SK-N-SH (cell line): ENCODE results near the gene ZNF473. TPM values are rescaled to one million over a fixed set of nuclear protein-coding genes. Genes with fewer than 3 reads are reported as not detected.

Experiments
- CTCF ChIA-PET: fragments of 300-600, 350-600 bp; formaldehyde crosslinking; extraction: SDS; loops from one replicate; lab custom pipeline; 2021; lab: Yijun Ruan, JAX
- POLR2A ChIA-PET: fragments of 350-600 bp; sonication (Branson Sonifier 250); formaldehyde crosslinking; extraction: SDS; loops from one replicate; lab custom pipeline; 2020; ENCODE audit warnings: antibody characterized with exemption, inconsistent platforms; lab: Yijun Ruan, JAX
- DNase-seq: peaks from one replicate; pipeline ENCODE4 v3.0.0; 2012
- H2AFZ ChIP-seq: fragments of 200-600 bp; sonication (generic); 2 replicates; pipeline ENCODE4 v1.8.1; 2016; ENCODE audit warnings: antibody characterized with exemption, mild to moderate bottlenecking, low read depth
- H3F3A ChIP-seq: fragments of 200-600 bp; sonication (generic); replicated peaks from 2 replicates; pipeline ENCODE3; 2016; ENCODE audit warnings: antibody characterized with exemption, mild to moderate bottlenecking; ENCODE audit not compliant: insufficient read depth
- H3K27ac ChIP-seq, 2 experiments: fragments of 200-500 bp in 1 of 2; fragments of 200-600 bp in 1 of 2; sonication (Bioruptor generic) in 1 of 2; sonication (generic), shearing (Covaris generic) in 1 of 2; 2 replicates each; pipeline versions ENCODE4 v1.5.1 to v1.6.1; 2014 to 2016; ENCODE audit warnings: low read depth in 2 of 2, inconsistent platforms in 1 of 2, low read length in 1 of 2, mild to moderate bottlenecking in 1 of 2, mixed read lengths in 1 of 2
- H3K27me3 ChIP-seq: fragments of 200-600 bp; sonication (generic), shearing (Covaris generic); 2 replicates; pipeline ENCODE4 v1.6.1; 2016; ENCODE audit warnings: mixed run types; ENCODE audit not compliant: insufficient read depth
- H3K36me3 ChIP-seq, 2 experiments: fragments of 200-500 bp in 1 of 2; fragments of 200-600 bp in 1 of 2; sonication (Bioruptor generic) in 1 of 2; sonication (generic) in 1 of 2; replicated peaks in 1 of 2; 2 replicates each; pipeline versions ENCODE3 to v1.5.1; 2014 to 2016; ENCODE audit warnings: low read length in 1 of 2, mild to moderate bottlenecking in 1 of 2; ENCODE audit not compliant: insufficient read depth in 2 of 2, control insufficient read depth in 1 of 2
- H3K4me1 ChIP-seq, 2 experiments: fragments of 200-500 bp in 1 of 2; fragments of 200-600 bp in 1 of 2; sonication (Bioruptor generic) in 1 of 2; sonication (generic), shearing (Covaris generic) in 1 of 2; 2 replicates each; pipeline versions ENCODE4 v1.5.1 to v1.6.1; 2014 to 2016; ENCODE audit warnings: low read depth in 1 of 2, low read length in 1 of 2, mixed run types in 1 of 2; ENCODE audit not compliant: insufficient read depth in 2 of 2, control insufficient read depth in 1 of 2
- H3K4me2 ChIP-seq: fragments of 200-600 bp; sonication (generic), shearing (Covaris generic); 2 replicates; pipeline ENCODE4 v1.6.1; 2017; ENCODE audit warnings: mixed run types
- H3K4me3 ChIP-seq, 2 experiments: fragments of 200-500 bp in 1 of 2; fragments of 200-600 bp in 1 of 2; sonication (Bioruptor generic) in 1 of 2; sonication (generic), shearing (Covaris generic) in 1 of 2; 2 replicates each; pipeline versions ENCODE4 v1.5.1 to v1.8.1; 2014 to 2016; ENCODE audit warnings: low read depth in 2 of 2, inconsistent platforms in 1 of 2, low read length in 1 of 2, mild to moderate bottlenecking in 1 of 2, mixed read lengths in 1 of 2, moderate library complexity in 1 of 2
- H3K79me2 ChIP-seq: fragments of 200-600 bp; sonication (generic); 2 replicates; pipeline ENCODE4 v1.8.1; 2017; ENCODE audit warnings: mild to moderate bottlenecking; ENCODE audit not compliant: insufficient read depth
- H3K9ac ChIP-seq: fragments of 200-600 bp; sonication (generic); 2 replicates; pipeline ENCODE4 v1.6.1; 2017; ENCODE audit warnings: mixed run types
- H3K9me2 ChIP-seq: fragments of 200-600 bp; sonication (generic); 2 replicates; pipeline ENCODE4 v1.6.1; 2017; ENCODE audit warnings: mixed run types
- H3K9me3 ChIP-seq: fragments of 200-600 bp; sonication (generic); 2 replicates; pipeline ENCODE4 v1.6.1; 2017; ENCODE audit warnings: mixed run types, mild to moderate bottlenecking, moderate library complexity
- H4K20me1 ChIP-seq: fragments of 200-600 bp; sonication (generic); 2 replicates; pipeline ENCODE4 v1.6.1; 2017; ENCODE audit warnings: mild to moderate bottlenecking, mixed run types; ENCODE audit not compliant: insufficient read depth
- EP300 ChIP-seq, 2 experiments: IDR thresholded peaks; 2 replicates each; pipeline versions ENCODE4 v1.4.0 to v1.6.1; 2012; ENCODE audit warnings: borderline replicate concordance in 1 of 2, low read depth in 1 of 2, low read length in 1 of 2
- FOSL2 ChIP-seq: IDR thresholded peaks from 2 replicates; pipeline ENCODE4 v1.4.0; 2012; ENCODE audit warnings: low read depth, mild to moderate bottlenecking, moderate library complexity, borderline replicate concordance
- JUND ChIP-seq: IDR thresholded peaks from 2 replicates; pipeline ENCODE4 v1.4.0; 2012
- RAD21 ChIP-seq: IDR thresholded peaks from 2 replicates; pipeline ENCODE4 v1.6.1; 2012; ENCODE audit warnings: mild to moderate bottlenecking, low read length
- TCF12 ChIP-seq: IDR thresholded peaks from 2 replicates; pipeline ENCODE4 v1.4.0; 2012
- WGBS: methylation state at CpG from one replicate; pipeline ENCODE4 v1.1.6; 2017; ENCODE audit warnings: low lambda C conversion rate; 5-methylcytosine and 5-hydroxymethylcytosine counted together
- polyA plus RNA-seq, 3 experiments: library from polyadenylated mRNA; depleted of rRNA; stranded (reverse); fragments of >200 nt; gene quantifications; 2 replicates each; pipeline ENCODE4 v1.2.3, GENCODE V29; 2012
- TF ChIP-seq, protein P1 (sequence below): IDR thresholded peaks from 2 replicates; pipeline ENCODE4 v1.6.1; 2012; ENCODE audit warnings: mild to moderate bottlenecking, low read depth, low read length, moderate library complexity
- TF ChIP-seq, protein P2 (sequence below): IDR thresholded peaks from 2 replicates; pipeline ENCODE4; 2012
- TF ChIP-seq, protein P3 (sequence below): fragments of 150-350 bp; IDR thresholded peaks from 2 replicates; pipeline ENCODE4 v1.6.1; 2016; ENCODE audit warnings: mild to moderate bottlenecking, low read depth, low read length
- TF ChIP-seq, protein P4 (sequence below): IDR thresholded peaks from 2 replicates; pipeline ENCODE4 v1.4.0; 2012; ENCODE audit warnings: low read depth
- TF ChIP-seq, protein P5 (sequence below): IDR thresholded peaks from 2 replicates; pipeline ENCODE4 v1.4.0; 2012; ENCODE audit warnings: low read depth, borderline replicate concordance

The ZNF473 gene
- polyA plus RNA-seq, 1 of the 3 experiments (the other 2 are of a cell fraction): 5.4 TPM

DNA sequence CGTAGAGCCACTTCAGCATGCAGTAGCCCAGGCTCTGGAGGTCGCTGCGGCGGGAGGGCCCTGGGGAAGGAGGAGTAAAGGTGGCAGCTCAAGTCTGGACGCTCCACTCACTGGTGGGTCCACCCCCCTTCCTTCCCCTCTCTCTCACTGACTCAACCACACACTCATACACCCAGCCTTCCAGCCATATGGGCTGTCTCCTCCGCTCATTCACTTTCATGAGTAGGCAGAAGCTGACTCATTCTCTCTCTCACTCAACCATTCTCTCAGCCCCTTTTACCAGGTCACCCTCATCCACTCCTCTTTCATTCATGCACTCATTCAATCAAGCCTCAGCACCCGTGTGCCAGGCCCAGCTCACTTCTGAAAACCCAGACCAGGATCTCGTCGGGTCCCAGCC is 37.4 kb upstream of the ZNF473 start:
- H4K20me1 ChIP-seq: peaks cover 36% of the 10 kb centered on the region
- H3K4me1 ChIP-seq: no peaks in the 10 kb centered on the region
- H3K9me2 ChIP-seq: no peaks in the 10 kb centered on the region
- ChIA-PET POLR2A (no interaction called here), CTCF (interaction anchor here (1.6 kb wide), 1 partner anchor 50 kb away, joined by 10 read pairs; no protein-coding TSS in a partner anchor)
- H3K27me3 ChIP-seq: no peaks in the 10 kb centered on the region
- no peaks in the 10 kb centered on the region for H3F3A ChIP-seq
- H3K27ac ChIP-seq: no peak overlapping the region
- H3K9me3 ChIP-seq: no peaks in the 10 kb centered on the region
- WGBS: 73% methylated on average over 9 of the region's 9 CpGs
- no peak overlapping the region for H3K9ac ChIP-seq
- no peak overlapping the region for H2AFZ ChIP-seq
- no peak overlapping the region for H3K4me3 ChIP-seq
- no peak overlapping the region for H3K4me2 ChIP-seq
- DNase-seq: no peak
- H3K36me3 ChIP-seq: peaks cover 14 to 19% of the 10 kb centered on the region in 2 experiments
- no peak for TF ChIP-seq EP300 (IDR thresholded peaks at IDR 0.05; ENCODE audit: borderline replicate concordance in 1 of 2, low read depth in 1 of 2, low read length in 1 of 2)
- peak; percentile 74 for TF ChIP-seq JUND
- TF ChIP-seq, protein P1, sequence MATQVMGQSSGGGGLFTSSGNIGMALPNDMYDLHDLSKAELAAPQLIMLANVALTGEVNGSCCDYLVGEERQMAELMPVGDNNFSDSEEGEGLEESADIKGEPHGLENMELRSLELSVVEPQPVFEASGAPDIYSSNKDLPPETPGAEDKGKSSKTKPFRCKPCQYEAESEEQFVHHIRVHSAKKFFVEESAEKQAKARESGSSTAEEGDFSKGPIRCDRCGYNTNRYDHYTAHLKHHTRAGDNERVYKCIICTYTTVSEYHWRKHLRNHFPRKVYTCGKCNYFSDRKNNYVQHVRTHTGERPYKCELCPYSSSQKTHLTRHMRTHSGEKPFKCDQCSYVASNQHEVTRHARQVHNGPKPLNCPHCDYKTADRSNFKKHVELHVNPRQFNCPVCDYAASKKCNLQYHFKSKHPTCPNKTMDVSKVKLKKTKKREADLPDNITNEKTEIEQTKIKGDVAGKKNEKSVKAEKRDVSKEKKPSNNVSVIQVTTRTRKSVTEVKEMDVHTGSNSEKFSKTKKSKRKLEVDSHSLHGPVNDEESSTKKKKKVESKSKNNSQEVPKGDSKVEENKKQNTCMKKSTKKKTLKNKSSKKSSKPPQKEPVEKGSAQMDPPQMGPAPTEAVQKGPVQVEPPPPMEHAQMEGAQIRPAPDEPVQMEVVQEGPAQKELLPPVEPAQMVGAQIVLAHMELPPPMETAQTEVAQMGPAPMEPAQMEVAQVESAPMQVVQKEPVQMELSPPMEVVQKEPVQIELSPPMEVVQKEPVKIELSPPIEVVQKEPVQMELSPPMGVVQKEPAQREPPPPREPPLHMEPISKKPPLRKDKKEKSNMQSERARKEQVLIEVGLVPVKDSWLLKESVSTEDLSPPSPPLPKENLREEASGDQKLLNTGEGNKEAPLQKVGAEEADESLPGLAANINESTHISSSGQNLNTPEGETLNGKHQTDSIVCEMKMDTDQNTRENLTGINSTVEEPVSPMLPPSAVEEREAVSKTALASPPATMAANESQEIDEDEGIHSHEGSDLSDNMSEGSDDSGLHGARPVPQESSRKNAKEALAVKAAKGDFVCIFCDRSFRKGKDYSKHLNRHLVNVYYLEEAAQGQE: peak; percentile 79
- TF ChIP-seq, protein P2, sequence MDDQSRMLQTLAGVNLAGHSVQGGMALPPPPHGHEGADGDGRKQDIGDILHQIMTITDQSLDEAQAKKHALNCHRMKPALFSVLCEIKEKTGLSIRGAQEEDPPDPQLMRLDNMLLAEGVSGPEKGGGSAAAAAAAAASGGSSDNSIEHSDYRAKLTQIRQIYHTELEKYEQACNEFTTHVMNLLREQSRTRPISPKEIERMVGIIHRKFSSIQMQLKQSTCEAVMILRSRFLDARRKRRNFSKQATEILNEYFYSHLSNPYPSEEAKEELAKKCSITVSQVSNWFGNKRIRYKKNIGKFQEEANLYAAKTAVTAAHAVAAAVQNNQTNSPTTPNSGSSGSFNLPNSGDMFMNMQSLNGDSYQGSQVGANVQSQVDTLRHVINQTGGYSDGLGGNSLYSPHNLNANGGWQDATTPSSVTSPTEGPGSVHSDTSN: 0 out of 2 replicates have a peak, but pooled peaks have one; percentile 20
- peak; percentile 83 for TF ChIP-seq FOSL2
- TF ChIP-seq, protein P3, sequence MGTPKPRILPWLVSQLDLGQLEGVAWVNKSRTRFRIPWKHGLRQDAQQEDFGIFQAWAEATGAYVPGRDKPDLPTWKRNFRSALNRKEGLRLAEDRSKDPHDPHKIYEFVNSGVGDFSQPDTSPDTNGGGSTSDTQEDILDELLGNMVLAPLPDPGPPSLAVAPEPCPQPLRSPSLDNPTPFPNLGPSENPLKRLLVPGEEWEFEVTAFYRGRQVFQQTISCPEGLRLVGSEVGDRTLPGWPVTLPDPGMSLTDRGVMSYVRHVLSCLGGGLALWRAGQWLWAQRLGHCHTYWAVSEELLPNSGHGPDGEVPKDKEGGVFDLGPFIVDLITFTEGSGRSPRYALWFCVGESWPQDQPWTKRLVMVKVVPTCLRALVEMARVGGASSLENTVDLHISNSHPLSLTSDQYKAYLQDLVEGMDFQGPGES: no peak
- peak; percentile 64 for TF ChIP-seq TCF12
- TF ChIP-seq, protein P4, sequence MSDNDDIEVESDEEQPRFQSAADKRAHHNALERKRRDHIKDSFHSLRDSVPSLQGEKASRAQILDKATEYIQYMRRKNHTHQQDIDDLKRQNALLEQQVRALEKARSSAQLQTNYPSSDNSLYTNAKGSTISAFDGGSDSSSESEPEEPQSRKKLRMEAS: 0 out of 2 replicates have a peak, but pooled peaks have one; percentile 22
- no peaks in the 10 kb centered on the region for H3K79me2 ChIP-seq

DNA sequence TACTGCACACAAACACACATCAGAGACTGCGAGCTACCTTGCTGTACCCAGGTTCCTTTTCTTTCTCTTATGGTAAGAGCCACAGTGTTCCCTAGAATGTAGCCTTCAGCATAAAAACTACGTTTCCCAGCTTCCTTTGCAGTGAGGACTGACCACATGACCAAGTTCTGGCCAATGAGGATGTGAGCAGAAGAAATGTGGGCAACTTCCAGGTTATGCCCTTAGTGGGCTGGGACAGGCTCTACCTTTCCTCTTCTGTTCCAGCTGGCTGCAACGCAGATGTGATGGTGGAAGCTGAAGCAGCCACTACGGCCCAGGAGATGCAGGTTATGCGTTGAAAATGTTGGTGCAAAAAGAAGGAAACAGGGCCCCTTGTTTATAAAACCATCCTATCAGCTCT is 28.1 kb upstream of the ZNF473 start:
- Histone ChIP-seq H3F3A (no peaks in the 10 kb centered on the region), H3K9ac (no peak overlapping the region), H3K9me3 (no peaks in the 10 kb centered on the region), H3K4me1 (no peaks in the 10 kb centered on the region), H2AFZ (no peak overlapping the region), H3K4me3 (no peak overlapping the region), H3K27me3 (no peaks in the 10 kb centered on the region), H3K36me3 (peaks cover 6 to 38% of the 10 kb centered on the region in 2 experiments), H3K4me2 (no peak overlapping the region), H3K9me2 (no peaks in the 10 kb centered on the region)
- WGBS: 55% methylated on average over 5 of the region's 5 CpGs
- POLR2A ChIA-PET: interaction anchor here (0.5 kb wide), 2 partner anchors 31 to 60 kb away, joined by 3 read pairs; no protein-coding TSS in a partner anchor
- TF ChIP-seq, protein P5, sequence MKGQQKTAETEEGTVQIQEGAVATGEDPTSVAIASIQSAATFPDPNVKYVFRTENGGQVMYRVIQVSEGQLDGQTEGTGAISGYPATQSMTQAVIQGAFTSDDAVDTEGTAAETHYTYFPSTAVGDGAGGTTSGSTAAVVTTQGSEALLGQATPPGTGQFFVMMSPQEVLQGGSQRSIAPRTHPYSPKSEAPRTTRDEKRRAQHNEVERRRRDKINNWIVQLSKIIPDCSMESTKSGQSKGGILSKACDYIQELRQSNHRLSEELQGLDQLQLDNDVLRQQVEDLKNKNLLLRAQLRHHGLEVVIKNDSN: peak; percentile 92
- TF ChIP-seq RAD21: no peak
- TF ChIP-seq, all 33 proteins: peak for 1
- peak; percentile 78 for DNase-seq
- no peak overlapping the region for H3K27ac ChIP-seq
- H3K79me2 ChIP-seq: no peaks in the 10 kb centered on the region
- peaks cover 13% of the 10 kb centered on the region; the same call in 1 of the 2 replicates for H4K20me1 ChIP-seq
- CTCF ChIA-PET: interaction anchor here (1.1 to 2.9 kb wide), 2 partner anchors 9 to 13 kb away, joined by 5 to 13 read pairs; no protein-coding TSS in a partner anchor
